IMR-90 (cell line): ENCODE data around the gene HMGB2. TPM values are rescaled to one million over a fixed set of nuclear protein-coding genes. Genes with fewer than 3 reads are reported as not detected.

ENCODE experiments used
- ATAC-seq: fragments of 200-7000 bp; cut with Tn5 transposase; 2 replicates; pipeline ENCODE4 v1.9.1; 2020; ENCODE audit warnings: low read depth, mild to moderate bottlenecking, moderate library complexity
- BruUV-seq: library from RNA; stranded (reverse); fragments of 400-500 nt; replicated peaks from 2 replicates; lab custom pipeline; 2021; lab: Mats Ljungman, UMichigan
- CTCF ChIA-PET: fragments of 300-600 bp; formaldehyde crosslinking; extraction: SDS; loops from one replicate; lab custom pipeline; 2021; ENCODE audit warnings: antibody characterized with exemption; lab: Yijun Ruan, JAX
- POLR2A ChIA-PET: fragments of 300-600 bp; sonication (Branson Sonifier 250); formaldehyde crosslinking; loops from one replicate; lab custom pipeline; 2022; ENCODE audit warnings: antibody characterized with exemption; ENCODE audit not compliant: unreplicated experiment; lab: Charles Lee
- DNase-seq: peaks from one replicate; pipeline ENCODE4 v3.0.0; 2013
- H2AFZ ChIP-seq: replicated peaks from 2 replicates; pipeline ENCODE3; 2013; ENCODE audit warnings: low read length, mild to moderate bottlenecking; ENCODE audit not compliant: poor library complexity
- H2AK5ac ChIP-seq: 2 replicates; pipeline ENCODE4 v1.6.1; 2013; ENCODE audit warnings: low read depth, low read length, inconsistent platforms
- H2AK9ac ChIP-seq: replicated peaks from 2 replicates; pipeline ENCODE3; 2013; ENCODE audit warnings: mild to moderate bottlenecking, low read depth, low read length, moderate library complexity; ENCODE audit not compliant: poor library complexity
- H2BK120ac ChIP-seq: 2 replicates; pipeline ENCODE4 v1.6.1; 2013; ENCODE audit warnings: low read depth, low read length, inconsistent platforms
- H2BK15ac ChIP-seq: 3 replicates; pipeline ENCODE4 v1.6.1; 2013; ENCODE audit warnings: low read depth, low read length, inconsistent platforms
- H2BK20ac ChIP-seq: 2 replicates; pipeline ENCODE4 v1.6.1; 2013; ENCODE audit warnings: low read depth, mild to moderate bottlenecking, inconsistent platforms, low read length, moderate library complexity
- H2BK5ac ChIP-seq: 2 replicates; pipeline ENCODE4 v1.6.1; 2013; ENCODE audit warnings: mild to moderate bottlenecking, low read depth, low read length, inconsistent platforms; ENCODE audit not compliant: poor library complexity, severe bottlenecking
- H3K14ac ChIP-seq: replicated peaks from 2 replicates; pipeline ENCODE4 v1.6.1; 2013; ENCODE audit warnings: low read depth, low read length, inconsistent platforms
- H3K18ac ChIP-seq: 2 replicates; pipeline ENCODE4 v1.6.1; 2013; ENCODE audit warnings: low read depth, low read length, control low read depth
- H3K23ac ChIP-seq: 2 replicates; pipeline ENCODE4 v1.6.1; 2013; ENCODE audit warnings: low read depth, low read length, inconsistent platforms
- H3K27ac ChIP-seq: 2 replicates; pipeline ENCODE4 v1.5.1; 2013; ENCODE audit warnings: mild to moderate bottlenecking, control low read depth, low read length; ENCODE audit not compliant: insufficient read depth
- H3K27me3 ChIP-seq: 2 replicates; pipeline ENCODE4 v1.6.1; 2013; ENCODE audit warnings: low read length; ENCODE audit not compliant: control insufficient read depth, insufficient read depth
- H3K36me3 ChIP-seq: 2 replicates; pipeline ENCODE4 v1.6.1; 2013; ENCODE audit warnings: low read length, mixed read lengths; ENCODE audit not compliant: control insufficient read depth, insufficient read depth
- H3K4ac ChIP-seq: 2 replicates; pipeline ENCODE4 v1.6.1; 2013; ENCODE audit warnings: low read depth, low read length, inconsistent platforms
- H3K4me1 ChIP-seq: 2 replicates; pipeline ENCODE4 v1.6.1; 2013; ENCODE audit warnings: low read length, mixed read lengths; ENCODE audit not compliant: control insufficient read depth, insufficient read depth
- H3K4me2 ChIP-seq: 2 replicates; pipeline ENCODE4 v1.6.1; 2013; ENCODE audit warnings: low read depth, mild to moderate bottlenecking, control low read depth, low read length, moderate library complexity
- H3K4me3 ChIP-seq: 2 replicates; pipeline ENCODE4 v1.5.1; 2013; ENCODE audit warnings: low read depth, mild to moderate bottlenecking, control low read depth, low read length, moderate library complexity; ENCODE audit not compliant: insufficient read depth
- H3K56ac ChIP-seq: 2 replicates; pipeline ENCODE4 v1.6.1; 2013; ENCODE audit warnings: low read length, inconsistent platforms; ENCODE audit not compliant: insufficient read depth; ENCODE audit errors: extremely low read depth
- H3K79me1 ChIP-seq, 2 experiments: 2 replicates each; pipeline ENCODE4 v1.6.1; 2013; ENCODE audit warnings: low read length in 2 of 2, inconsistent platforms in 1 of 2, low read depth in 1 of 2
- H3K9ac ChIP-seq: 2 replicates; pipeline ENCODE4 v1.6.1; 2013; ENCODE audit warnings: low read depth, low read length, control low read depth
- H3K9me1 ChIP-seq: 2 replicates; pipeline ENCODE4 v1.6.1; 2013; ENCODE audit warnings: low read length, inconsistent platforms; ENCODE audit not compliant: insufficient read depth
- H3K9me3 ChIP-seq: 2 replicates; pipeline ENCODE4 v1.6.1; 2013; ENCODE audit warnings: low read length; ENCODE audit not compliant: control insufficient read depth, insufficient read depth
- H4K20me1 ChIP-seq: 2 replicates; pipeline ENCODE4 v1.6.1; 2013; ENCODE audit warnings: low read length, inconsistent platforms; ENCODE audit not compliant: insufficient read depth
- H4K5ac ChIP-seq: 2 replicates; pipeline ENCODE4 v1.6.1; 2013; ENCODE audit warnings: mild to moderate bottlenecking, low read depth, low read length, control low read depth
- H4K8ac ChIP-seq, 2 experiments: 2 replicates each; pipeline ENCODE4 v1.6.1; 2013; ENCODE audit warnings: low read depth in 2 of 2, low read length in 2 of 2, control low read depth in 1 of 2, inconsistent platforms in 1 of 2
- H4K91ac ChIP-seq: 2 replicates; pipeline ENCODE4 v1.6.1; 2013; ENCODE audit warnings: low read depth, low read length, inconsistent platforms; ENCODE audit not compliant: insufficient read depth
- FOS ChIP-seq: fragments of 150-350 bp; IDR thresholded peaks from 2 replicates; pipeline ENCODE4 v1.6.1; 2016; ENCODE audit warnings: low read depth, low read length
- WGBS, 2 experiments: methylation state at CpG; one replicate each; pipeline versions ENCODE4 v1.1.5 to v1.1.7; 2013; ENCODE audit warnings: missing lambda C conversion rate in 2 of 2; ENCODE audit not compliant: insufficient read length in 1 of 2; ENCODE audit errors: extremely low coverage in 2 of 2; 5-methylcytosine and 5-hydroxymethylcytosine counted together
- dilution Hi-C: fragments of 300-500 bp; cut with HindIII; formaldehyde crosslinking; loops from one replicate; pipeline ENCODE4 v1.14.3; 2018; ENCODE audit warnings: low sequenced_read_pairs; ENCODE audit not compliant: unreplicated experiment
- in situ Hi-C: fragments of 300-500 bp; cut with MboI; formaldehyde crosslinking; loops from 3 replicates; pipeline ENCODE4 v1.14.3; 2019; ENCODE audit warnings: low sequenced_read_pairs, inconsistent platforms, mixed read lengths
- intact Hi-C: fragments of 100-400 bp; cut with micrococcal nuclease; formaldehyde crosslinking; loops from 2 replicates; pipeline ENCODE4 v1.10.0; 2022
- polyA plus RNA-seq, 3 experiments: library from polyadenylated mRNA; depleted of rRNA; stranded (reverse); fragments of >200 nt; gene quantifications; 2 replicates each; pipeline ENCODE4 v1.2.3, GENCODE V29; 2012; ENCODE audit warnings: low replicate concordance in 1 of 3
- total RNA-seq: library from RNA; depleted of rRNA; stranded (reverse); fragments of >200 nt; gene quantifications from 2 replicates; pipeline ENCODE4 v1.2.3, GENCODE V29; 2012

Gene HMGB2
- total and polyA plus RNA-seq, 2 of the 4 experiments (the other 2 are of a cell fraction) = 49.3 to 106 TPM

- H3K79me1 ChIP-seq = no peaks in the 10 kb centered on the region
- H3K4ac ChIP-seq = no peak overlapping the region
- H3K4me1 ChIP-seq = no peaks in the 10 kb centered on the region
- H3K9me3 ChIP-seq = peaks cover 20% of the 10 kb centered on the region
- no peak for TF ChIP-seq FOS
- H3K23ac ChIP-seq = no peak overlapping the region
- BruUV-seq = no TSS peak
- no peak overlapping the region for H3K18ac ChIP-seq
- H3K9ac ChIP-seq = no peak overlapping the region
- H3K27ac ChIP-seq = no peak overlapping the region
- no peaks in the 10 kb centered on the region for H3K9me1 ChIP-seq
- no peak overlapping the region for H3K4me2 ChIP-seq
- no peak overlapping the region for H4K8ac ChIP-seq
- ATAC-seq (no peak), DNase-seq (no peak)
- no peak overlapping the region for H2AK9ac ChIP-seq
- no peak overlapping the region for H3K56ac ChIP-seq
- H4K20me1 ChIP-seq = no peaks in the 10 kb centered on the region; the same call in 1 of the 2 replicates
- no peak overlapping the region for H4K91ac ChIP-seq
- WGBS, 2 experiments = no CpG with 5 or more reads among the region's 3 CpGs
- no peak overlapping the region for H2AFZ ChIP-seq
- H2BK15ac ChIP-seq = no peak overlapping the region
- in situ Hi-C loops = no loop called here
- no peak overlapping the region for H3K4me3 ChIP-seq
- H2AK5ac ChIP-seq = no peak overlapping the region
- dilution Hi-C loops = no loop called here
- no peaks in the 10 kb centered on the region for H3K27me3 ChIP-seq
- no peak overlapping the region for H2BK120ac ChIP-seq
- CTCF ChIA-PET = interaction anchor here (0.9 to 1.1 kb wide), 2 partner anchors 7 to 19 kb away, joined by 3 read pairs; no protein-coding TSS in a partner anchor
- no peak overlapping the region for H2BK5ac ChIP-seq
- POLR2A ChIA-PET = no interaction called here
- H2BK20ac ChIP-seq = no peak overlapping the region
- no peak overlapping the region for H3K14ac ChIP-seq
- H4K5ac ChIP-seq = no peak overlapping the region
- intact Hi-C loops = no loop called here
- H3K36me3 ChIP-seq = no peaks in the 10 kb centered on the region
These were observed 51.5 kb downstream of the HMGB2 start for GRCh38 chr4:173282626-173283025.
